Prostate gland (tissue), 2 donors: ENCODE measurements around the gene MED20. TPM values are rescaled to one million over a fixed set of nuclear protein-coding genes. Genes with fewer than 3 reads are reported as not detected.
A peak's percentile ranks its signal among the peaks of the same experiment; 100 is the strongest.

Source experiments
- DNase-seq: peaks from one replicate; pipeline ENCODE4 v3.0.0-alpha.2; 2019; ENCODE audit warnings: low spot score
- H3K27ac ChIP-seq, 2 donors: fragments of 200-600 bp; sonication (generic); 2 replicates each; pipeline ENCODE4 v1.5.1; 2017 to 2019
- H3K27me3 ChIP-seq: fragments of 200-600 bp; sonication (generic); replicated peaks from 2 replicates; pipeline ENCODE4 v1.5.1; 2019; ENCODE audit not compliant: insufficient read depth
- H3K36me3 ChIP-seq, 2 donors: fragments of 200-600 bp; sonication (generic); 1 replicate in 1 of 2; 2 replicates in 1 of 2; pipeline versions ENCODE4 v1.5.1 to v1.8.1; 2017 to 2019
- H3K4me1 ChIP-seq: fragments of 200-600 bp; sonication (generic); replicated peaks from 2 replicates; pipeline ENCODE4 v1.5.1; 2019
- H3K4me3 ChIP-seq, 2 donors: fragments of 200-600 bp; sonication (generic); 2 replicates each; pipeline ENCODE4 v1.5.1; 2017 to 2019
- H3K9me3 ChIP-seq: fragments of 200-600 bp; sonication (generic); 2 replicates; pipeline ENCODE4 v1.5.1; 2017
- POLR2A ChIP-seq: fragments of 450-650 bp; IDR thresholded peaks from one replicate; pipeline ENCODE4 v1.6.1; 2016; ENCODE audit warnings: antibody characterized with exemption, mild to moderate bottlenecking
- POLR2AphosphoS5 ChIP-seq: sonication (generic); formaldehyde crosslinking; IDR thresholded peaks from one replicate; pipeline ENCODE4 v1.6.1; 2017; ENCODE audit warnings: antibody characterized with exemption
- WGBS: methylation state at CpG from one replicate; pipeline ENCODE4 v1.1.5; 2018; 5-methylcytosine and 5-hydroxymethylcytosine counted together
- intact Hi-C: fragments of 100-400 bp; cut with DNase I; formaldehyde crosslinking; loops from one replicate; pipeline ENCODE4 v1.14.2; 2022
- total RNA-seq, 2 donors: library from RNA; depleted of rRNA; stranded (reverse); fragments of >200 nt; gene quantifications; one replicate each; pipeline ENCODE4 v1.1.0, GENCODE V29; 2016
- TF ChIP-seq, protein P1 (sequence below), 4 experiments: fragments of 200-600 bp in 2 of 4; fragments of 450-650 bp in 2 of 4; sonication (generic) in 2 of 4; IDR thresholded peaks; 1 replicate in 3 of 4; 2 replicates in 1 of 4; pipeline ENCODE4 v1.5.1; 2016 to 2019; ENCODE audit warnings: antibody characterized with exemption in 4 of 4, mild to moderate bottlenecking in 2 of 4, moderate library complexity in 2 of 4

The MED20 gene
- total RNA-seq, 2 donors from 2014 or later = 20.2 to 25.5 TPM

DNA sequence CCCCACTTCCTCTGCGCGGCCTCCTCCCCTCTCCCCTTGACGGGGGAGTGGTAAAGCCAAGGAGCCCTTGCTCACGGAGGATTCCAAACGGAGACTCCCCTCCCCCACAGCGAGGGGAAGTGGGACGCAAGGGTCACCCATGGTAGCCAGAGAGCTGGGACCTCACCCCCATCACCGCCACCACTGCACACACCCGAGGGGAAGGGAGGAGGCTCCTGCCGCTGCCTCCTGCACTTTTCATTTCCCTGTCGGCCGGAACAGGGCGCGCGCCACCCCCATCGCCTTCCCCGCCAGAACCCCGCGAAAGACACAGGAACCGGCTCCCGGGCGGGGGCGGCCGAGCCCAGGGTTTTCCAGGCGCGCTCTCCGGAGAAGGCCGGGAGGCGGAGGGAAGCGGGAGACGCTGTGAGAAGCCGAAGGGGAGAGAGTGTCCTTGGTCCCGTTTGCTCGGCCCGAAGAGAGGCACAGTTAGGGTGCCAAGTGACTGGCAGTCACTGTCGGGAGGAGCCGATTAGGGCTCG, 19.9 kb upstream of the MED20 start:
- H3K4me3 ChIP-seq = peak overlapping the region; percentile 58 to 79
- H3K9me3 ChIP-seq = no peaks in the 10 kb centered on the region
- no peaks in the 10 kb centered on the region for H3K27me3 ChIP-seq
- peak overlapping the region; percentile 66 to 77 for H3K27ac ChIP-seq
- TF ChIP-seq POLR2AphosphoS5 (no peak), POLR2A (no peak)
- TF ChIP-seq, protein P1, sequence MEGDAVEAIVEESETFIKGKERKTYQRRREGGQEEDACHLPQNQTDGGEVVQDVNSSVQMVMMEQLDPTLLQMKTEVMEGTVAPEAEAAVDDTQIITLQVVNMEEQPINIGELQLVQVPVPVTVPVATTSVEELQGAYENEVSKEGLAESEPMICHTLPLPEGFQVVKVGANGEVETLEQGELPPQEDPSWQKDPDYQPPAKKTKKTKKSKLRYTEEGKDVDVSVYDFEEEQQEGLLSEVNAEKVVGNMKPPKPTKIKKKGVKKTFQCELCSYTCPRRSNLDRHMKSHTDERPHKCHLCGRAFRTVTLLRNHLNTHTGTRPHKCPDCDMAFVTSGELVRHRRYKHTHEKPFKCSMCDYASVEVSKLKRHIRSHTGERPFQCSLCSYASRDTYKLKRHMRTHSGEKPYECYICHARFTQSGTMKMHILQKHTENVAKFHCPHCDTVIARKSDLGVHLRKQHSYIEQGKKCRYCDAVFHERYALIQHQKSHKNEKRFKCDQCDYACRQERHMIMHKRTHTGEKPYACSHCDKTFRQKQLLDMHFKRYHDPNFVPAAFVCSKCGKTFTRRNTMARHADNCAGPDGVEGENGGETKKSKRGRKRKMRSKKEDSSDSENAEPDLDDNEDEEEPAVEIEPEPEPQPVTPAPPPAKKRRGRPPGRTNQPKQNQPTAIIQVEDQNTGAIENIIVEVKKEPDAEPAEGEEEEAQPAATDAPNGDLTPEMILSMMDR (IDR thresholded peaks at IDR 0.05) = peak in 1 of 4 experiments; percentile 6
- H3K36me3 ChIP-seq = peaks cover 0 to 3% of the 10 kb centered on the region in 2 donors
- intact Hi-C loops = loop anchor here (5.0 kb wide), 1 partner anchor 101 kb away; no protein-coding TSS in a partner anchor
- DNase-seq = no peak
- H3K4me1 ChIP-seq = peaks cover 10% of the 10 kb centered on the region
- WGBS = under 1% methylated on average over 37 of the region's 38 CpGs

DNA sequence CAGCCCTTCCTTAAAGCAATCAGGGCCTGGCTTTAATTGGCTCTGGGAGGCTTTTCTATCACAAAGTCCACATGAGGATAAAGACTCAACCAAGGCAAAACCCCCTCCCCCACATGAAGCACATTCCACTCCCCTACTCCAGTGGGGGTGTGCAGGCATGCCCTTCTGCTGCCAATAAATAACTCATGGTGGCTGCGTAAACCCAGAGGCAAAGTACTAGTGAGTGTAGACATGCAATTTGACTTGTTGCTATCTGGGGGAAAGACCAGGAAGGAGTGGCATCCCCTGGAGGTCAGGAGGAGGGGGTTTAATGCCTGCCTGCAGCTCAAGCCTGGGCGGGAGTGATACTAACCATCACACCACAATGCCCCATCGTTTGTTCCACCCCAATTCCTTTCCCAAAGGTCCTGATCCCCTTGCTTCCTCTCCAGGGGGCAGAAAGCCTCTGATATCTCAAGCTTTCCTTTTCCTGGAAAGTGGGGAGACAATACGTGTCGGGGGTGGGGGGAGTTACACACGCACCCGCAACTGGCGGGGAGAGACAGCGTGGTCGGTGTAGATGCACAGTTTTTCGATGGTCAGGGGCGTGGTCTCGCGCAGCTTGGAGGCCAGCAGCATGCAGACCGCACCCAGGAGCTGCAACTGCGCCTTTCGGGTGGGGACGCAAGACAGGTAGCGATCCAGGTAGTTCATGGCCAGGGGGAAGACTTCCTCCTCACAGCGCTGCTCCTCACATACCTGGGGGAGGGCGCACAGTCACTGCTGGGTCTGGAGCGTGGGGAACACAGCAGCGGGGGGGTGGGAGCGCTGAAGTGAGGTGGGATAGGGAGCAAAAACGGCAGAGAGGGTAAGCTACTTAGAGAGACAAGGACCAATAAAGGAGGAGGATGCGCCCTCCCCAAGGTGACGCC, 19.2 kb upstream of the MED20 start:
- H3K27me3 ChIP-seq = no peaks in the 10 kb centered on the region
- intact Hi-C loops = loop anchor here (5.0 kb wide), 2 partner anchors 102 to 158 kb away; partner anchors contain the start of gene PRICKLE4
- no peak for DNase-seq
- WGBS = 16% methylated on average over 27 of the region's 27 CpGs
- peak overlapping the region; percentile 66 to 77 for H3K27ac ChIP-seq
- H3K4me1 ChIP-seq = peaks cover 10% of the 10 kb centered on the region
- H3K9me3 ChIP-seq = no peaks in the 10 kb centered on the region
- TF ChIP-seq POLR2A = no peak
- TF ChIP-seq POLR2AphosphoS5 = no peak
- H3K36me3 ChIP-seq = peaks cover 0 to 4% of the 10 kb centered on the region in 2 donors
- peak overlapping the region; percentile 58 to 79 for H3K4me3 ChIP-seq

DNA sequence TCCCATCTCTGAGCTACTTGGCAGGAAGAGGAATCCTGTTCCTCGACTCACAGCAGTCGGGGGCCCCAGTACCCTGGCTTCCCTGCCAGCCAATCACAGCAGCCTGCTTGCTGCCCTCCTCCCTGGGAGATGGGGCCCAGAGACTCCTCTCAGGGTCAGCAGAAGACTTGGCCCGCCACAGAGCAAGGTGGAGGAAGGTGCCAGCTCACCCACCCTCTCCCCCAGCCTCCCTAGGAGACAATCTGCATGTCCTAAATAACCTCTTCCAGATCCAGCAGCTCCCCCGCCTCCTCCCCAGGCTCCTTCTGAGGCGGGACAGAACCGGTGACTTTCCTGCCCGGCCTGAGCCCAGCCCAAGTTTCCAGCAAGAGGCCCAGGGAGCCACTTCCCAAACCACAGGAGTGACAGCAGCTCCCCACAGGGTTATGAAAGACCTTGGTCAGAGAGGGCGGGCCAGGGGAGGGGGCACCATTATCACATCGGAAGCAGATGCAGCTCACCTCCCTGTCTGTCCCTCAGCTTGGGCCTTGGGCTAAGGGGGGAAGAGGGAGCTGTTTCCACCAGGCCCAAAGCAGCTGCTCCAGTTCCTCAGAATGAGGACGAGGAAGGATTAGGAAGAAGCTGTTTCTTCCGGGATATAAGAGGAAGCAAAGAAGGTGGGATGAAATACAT, 18.4 kb upstream of the MED20 start:
- no peaks in the 10 kb centered on the region for H3K9me3 ChIP-seq
- no peak for TF ChIP-seq POLR2AphosphoS5
- TF ChIP-seq POLR2A = no peak
- TF ChIP-seq, protein P1 (IDR thresholded peaks at IDR 0.05) = no peak
- peaks cover 4 to 5% of the 10 kb centered on the region in 2 donors for H3K36me3 ChIP-seq
- DNase-seq = no peak
- WGBS = 56% methylated on average over 11 of the region's 11 CpGs
- peaks cover 10% of the 10 kb centered on the region for H3K4me1 ChIP-seq
- H3K27me3 ChIP-seq = no peaks in the 10 kb centered on the region
- no peak overlapping the region for H3K4me3 ChIP-seq
- peak overlapping the region in 1 of 2 donors; percentile 13 for H3K27ac ChIP-seq
- intact Hi-C loops = loop anchor here (5.0 kb wide), 1 partner anchor 157 kb away; the partner anchor contains the start of gene PRICKLE4

DNA sequence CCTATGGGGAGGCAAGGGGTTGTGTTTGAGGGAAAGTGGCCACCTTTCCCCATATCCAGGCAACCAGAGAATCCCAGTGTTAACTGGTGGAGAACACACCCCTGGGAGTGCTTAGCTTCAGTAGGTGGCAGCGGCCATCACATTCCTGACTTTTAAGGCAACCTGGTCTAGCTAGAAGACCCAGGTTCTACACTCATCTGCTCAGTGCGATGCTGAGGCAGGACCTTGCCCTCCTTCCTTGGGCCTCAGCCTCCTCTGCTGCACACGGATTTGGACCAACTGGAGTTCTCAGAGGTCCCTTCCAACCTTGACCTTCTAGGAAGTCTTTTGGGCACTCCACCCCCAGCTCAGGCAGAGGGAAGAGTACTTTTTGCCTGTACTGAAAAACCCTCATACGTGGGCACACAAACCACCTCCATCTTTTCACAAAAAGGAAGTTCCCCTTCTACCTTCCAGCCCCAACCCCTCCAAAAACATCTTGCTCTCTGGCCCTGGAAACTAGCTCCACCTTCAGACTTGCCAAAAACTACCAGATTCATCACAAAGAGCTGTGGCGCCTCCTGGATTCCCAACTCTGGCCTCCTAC, 17.7 kb upstream of the MED20 start:
- H3K4me3 ChIP-seq = no peak overlapping the region
- no peak for DNase-seq
- H3K36me3 ChIP-seq = peaks cover 4 to 7% of the 10 kb centered on the region in 2 donors
- H3K4me1 ChIP-seq = peaks cover 10% of the 10 kb centered on the region
- TF ChIP-seq POLR2A (no peak), POLR2AphosphoS5 (no peak)
- TF ChIP-seq, protein P1 (IDR thresholded peaks at IDR 0.05) = no peak
- H3K27ac ChIP-seq = no peak overlapping the region
- WGBS = 70% methylated on average over 5 of the region's 5 CpGs
- H3K27me3 ChIP-seq = no peaks in the 10 kb centered on the region
- intact Hi-C loops = loop anchor here (5.0 kb wide), 1 partner anchor 156 kb away; the partner anchor contains the start of gene PRICKLE4
- H3K9me3 ChIP-seq = no peaks in the 10 kb centered on the region
